ENCODE results near the gene APPL1. TPM values are rescaled to one million over a fixed set of nuclear protein-coding genes. Genes with fewer than 3 reads are reported as not detected.

APPL1 gene
- total RNA-seq, 4 donors from 2014 or later = 41.1 to 53.2 (median 46.9) TPM

GRCh38 chr3:57194641-57195040 is 32.9 kb upstream of the APPL1 start:
- TF ChIP-seq EP300 (IDR thresholded peaks at IDR 0.05) (no peak), POLR2A (IDR thresholded peaks at IDR 0.05; ENCODE audit: low read depth) (no peak), POLR2AphosphoS5 (IDR thresholded peaks at IDR 0.05) (no peak), CTCF (IDR thresholded peaks at IDR 0.05) (no peak)
- no peaks in the 10 kb centered on the region for H3K9me3 ChIP-seq
- no peak for DNase-seq (ENCODE audit: extremely low spot score)
- intact Hi-C loops (cut with DNase I) = no loop called here
- no peak overlapping the region for H3K4me3 ChIP-seq
- no peak overlapping the region for H3K27ac ChIP-seq (replicated peaks in 1 of 4)
- H3K36me3 ChIP-seq = no peaks in the 10 kb centered on the region
- 99% methylated on average over 4 of the region's 4 CpGs for WGBS
- H3K4me1 ChIP-seq = no peaks in the 10 kb centered on the region
- peaks cover 0 to 11% (median 4%) of the 10 kb centered on the region in 4 donors for H3K27me3 ChIP-seq

- intact Hi-C loops (cut with DNase I) = no loop called here
- Histone ChIP-seq H3K27ac (replicated peaks in 1 of 4) (no peak within 1 kb of the TSS), H3K4me3 (no peak within 1 kb of the TSS), H3K9me3 (no peaks in the 10 kb centered on the region), H3K27me3 (peaks cover 0 to 11% (median 1%) of the 10 kb centered on the region in 4 donors), H3K36me3 (no peaks in the 10 kb centered on the region), H3K4me1 (no peaks in the 10 kb centered on the region)
- TF ChIP-seq POLR2A (IDR thresholded peaks at IDR 0.05; ENCODE audit: low read depth) = no peak
- TF ChIP-seq POLR2AphosphoS5 (IDR thresholded peaks at IDR 0.05) = no peak
- TF ChIP-seq CTCF (IDR thresholded peaks at IDR 0.05) = no peak
- no peak for TF ChIP-seq EP300 (IDR thresholded peaks at IDR 0.05)
- DNase-seq (ENCODE audit: extremely low spot score) = no peak
- WGBS = 51% methylated on average over 3 of the region's 4 CpGs
Measured at GRCh38 chr3:57199895-57200297, 27.6 kb upstream of the APPL1 start, which contains the start of gene HESX1. Gene HESX1, minus strand, starts transcription at chr3:57199978. Its CDS starts 60 bp downstream, at chr3:57199918.

- DNase-seq (ENCODE audit: extremely low spot score) = no peak
- no peak overlapping the region for H3K4me3 ChIP-seq
- 89% methylated on average over 2 of the region's 2 CpGs for WGBS
- intact Hi-C loops (cut with DNase I) = no loop called here
- TF ChIP-seq POLR2A (IDR thresholded peaks at IDR 0.05; ENCODE audit: low read depth) (no peak), POLR2AphosphoS5 (IDR thresholded peaks at IDR 0.05) (no peak), EP300 (IDR thresholded peaks at IDR 0.05) (no peak), CTCF (IDR thresholded peaks at IDR 0.05) (no peak)
- no peaks in the 10 kb centered on the region for H3K9me3 ChIP-seq
- no peaks in the 10 kb centered on the region for H3K27me3 ChIP-seq
- H3K27ac ChIP-seq (replicated peaks in 1 of 4) = no peak overlapping the region
- no peaks in the 10 kb centered on the region for H3K4me1 ChIP-seq
- H3K36me3 ChIP-seq = no peaks in the 10 kb centered on the region
Measured at GRCh38 chr3:57206423-57206822, 21.1 kb upstream of the APPL1 start.

GRCh38 chr3:57221883-57222282 is 5.6 kb upstream of the APPL1 start:
- Histone ChIP-seq H3K27me3 (no peaks in the 10 kb centered on the region), H3K36me3 (no peaks in the 10 kb centered on the region), H3K4me3 (no peak overlapping the region), H3K27ac (replicated peaks in 1 of 4) (no peak overlapping the region), H3K4me1 (peaks cover 0 to 8% (median 7%) of the 10 kb centered on the region in 4 donors), H3K9me3 (no peaks in the 10 kb centered on the region)
- TF ChIP-seq CTCF (IDR thresholded peaks at IDR 0.05) (peak; percentile 20 to 32 (median 28)), POLR2AphosphoS5 (IDR thresholded peaks at IDR 0.05) (no peak)
- intact Hi-C loops (cut with DNase I) = loop anchor here (10.0 kb wide), 2 partner anchors 117 to 227 kb away; no protein-coding TSS in a partner anchor
- no peak for DNase-seq (ENCODE audit: extremely low spot score)
- 58% methylated on average over 2 of the region's 2 CpGs for WGBS

GRCh38 chr3:57224856-57225255 is 2.7 kb upstream of the APPL1 start:
- no peak overlapping the region for H3K27ac ChIP-seq (replicated peaks in 1 of 4)
- WGBS = 63% methylated on average over 4 of the region's 4 CpGs
- peaks cover 12 to 25% (median 24%) of the 10 kb centered on the region in 4 donors for H3K4me1 ChIP-seq
- intact Hi-C loops (cut with DNase I) = loop anchor here (10.0 kb wide), 2 partner anchors 120 to 230 kb away; no protein-coding TSS in a partner anchor
- DNase-seq (ENCODE audit: extremely low spot score) = no peak
- no peaks in the 10 kb centered on the region for H3K27me3 ChIP-seq
- no peaks in the 10 kb centered on the region for H3K9me3 ChIP-seq
- no peaks in the 10 kb centered on the region for H3K36me3 ChIP-seq
- TF ChIP-seq POLR2AphosphoS5 (IDR thresholded peaks at IDR 0.05) = no peak
- no peak overlapping the region for H3K4me3 ChIP-seq

All from esophagus muscularis mucosa (tissue), 4 donors.